HFF-Myc (cell line): ENCODE results near the gene CDR2L.
"Not testable (repeated sequence)": the region's sequence is repeated elsewhere in the genome, so short reads cannot be mapped to it uniquely, and the experiment has no call there.

Experiments
- DNase-seq: peaks from one replicate; pipeline ENCODE4 v3.0.0-alpha.2; 2011; ENCODE audit warnings: low read depth; ENCODE audit errors: extremely low read depth
- H3K4me3 ChIP-seq: replicated peaks from 2 replicates; pipeline ENCODE4 v1.5.1; 2011; ENCODE audit warnings: low read depth, mild to moderate bottlenecking, control low read depth, low read length
- TF ChIP-seq, protein P1 (sequence below): IDR thresholded peaks from 2 replicates; pipeline ENCODE4 v1.5.1; 2012; ENCODE audit warnings: mild to moderate bottlenecking, low read depth, low read length, control low read depth; ENCODE audit errors: missing control alignments

CDR2L gene

GRCh38 chr17:75004371-75004770 lies 16.9 kb downstream of the CDR2L start:
- TF ChIP-seq, protein P1, sequence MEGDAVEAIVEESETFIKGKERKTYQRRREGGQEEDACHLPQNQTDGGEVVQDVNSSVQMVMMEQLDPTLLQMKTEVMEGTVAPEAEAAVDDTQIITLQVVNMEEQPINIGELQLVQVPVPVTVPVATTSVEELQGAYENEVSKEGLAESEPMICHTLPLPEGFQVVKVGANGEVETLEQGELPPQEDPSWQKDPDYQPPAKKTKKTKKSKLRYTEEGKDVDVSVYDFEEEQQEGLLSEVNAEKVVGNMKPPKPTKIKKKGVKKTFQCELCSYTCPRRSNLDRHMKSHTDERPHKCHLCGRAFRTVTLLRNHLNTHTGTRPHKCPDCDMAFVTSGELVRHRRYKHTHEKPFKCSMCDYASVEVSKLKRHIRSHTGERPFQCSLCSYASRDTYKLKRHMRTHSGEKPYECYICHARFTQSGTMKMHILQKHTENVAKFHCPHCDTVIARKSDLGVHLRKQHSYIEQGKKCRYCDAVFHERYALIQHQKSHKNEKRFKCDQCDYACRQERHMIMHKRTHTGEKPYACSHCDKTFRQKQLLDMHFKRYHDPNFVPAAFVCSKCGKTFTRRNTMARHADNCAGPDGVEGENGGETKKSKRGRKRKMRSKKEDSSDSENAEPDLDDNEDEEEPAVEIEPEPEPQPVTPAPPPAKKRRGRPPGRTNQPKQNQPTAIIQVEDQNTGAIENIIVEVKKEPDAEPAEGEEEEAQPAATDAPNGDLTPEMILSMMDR = no peak
- no peak overlapping the region for H3K4me3 ChIP-seq
- no peak for DNase-seq

- H3K4me3 ChIP-seq = no peak overlapping the region
- TF ChIP-seq, protein P1 = no peak
- no peak for DNase-seq
Measured at GRCh38 chr17:75005291-75005690, 17.9 kb downstream of the CDR2L start.

- H3K4me3 ChIP-seq, DNase-seq: not testable (repeated sequence)
Measured at GRCh38 chr17:75006084-75006483, 18.7 kb downstream of the CDR2L start.

DNA sequence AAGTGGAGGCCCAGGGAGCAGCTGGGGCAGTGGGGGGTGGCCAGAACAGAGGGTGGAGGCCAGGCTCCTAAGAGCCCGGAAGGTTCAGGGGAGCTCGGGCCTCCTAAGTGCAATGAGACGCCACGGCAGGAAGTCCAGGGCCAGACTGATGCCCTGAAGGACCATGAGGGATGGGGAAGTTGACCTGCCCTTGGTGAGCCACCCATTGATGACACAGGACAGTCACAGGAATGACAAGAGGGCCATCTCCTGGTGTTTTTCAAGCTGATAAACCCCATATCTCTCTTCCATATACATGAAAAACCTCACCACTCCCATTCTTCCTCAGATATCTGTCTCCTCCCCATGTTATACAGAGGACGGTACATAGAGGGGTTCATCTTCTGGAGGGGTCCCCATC lies 19.2 kb downstream of the CDR2L start:
- H3K4me3 ChIP-seq = no peak overlapping the region
- DNase-seq = no peak
- TF ChIP-seq, protein P1 = no peak

- TF ChIP-seq, protein P1 = no peak
- no peak overlapping the region for H3K4me3 ChIP-seq
- DNase-seq = no peak
Measured at GRCh38 chr17:75008373-75008772, 20.9 kb downstream of the CDR2L start.

GRCh38 chr17:75009139-75009724 lies 21.8 kb downstream of the CDR2L start:
- no peak overlapping the region for H3K4me3 ChIP-seq
- no peak for DNase-seq
- TF ChIP-seq, protein P1 = no peak

DNA sequence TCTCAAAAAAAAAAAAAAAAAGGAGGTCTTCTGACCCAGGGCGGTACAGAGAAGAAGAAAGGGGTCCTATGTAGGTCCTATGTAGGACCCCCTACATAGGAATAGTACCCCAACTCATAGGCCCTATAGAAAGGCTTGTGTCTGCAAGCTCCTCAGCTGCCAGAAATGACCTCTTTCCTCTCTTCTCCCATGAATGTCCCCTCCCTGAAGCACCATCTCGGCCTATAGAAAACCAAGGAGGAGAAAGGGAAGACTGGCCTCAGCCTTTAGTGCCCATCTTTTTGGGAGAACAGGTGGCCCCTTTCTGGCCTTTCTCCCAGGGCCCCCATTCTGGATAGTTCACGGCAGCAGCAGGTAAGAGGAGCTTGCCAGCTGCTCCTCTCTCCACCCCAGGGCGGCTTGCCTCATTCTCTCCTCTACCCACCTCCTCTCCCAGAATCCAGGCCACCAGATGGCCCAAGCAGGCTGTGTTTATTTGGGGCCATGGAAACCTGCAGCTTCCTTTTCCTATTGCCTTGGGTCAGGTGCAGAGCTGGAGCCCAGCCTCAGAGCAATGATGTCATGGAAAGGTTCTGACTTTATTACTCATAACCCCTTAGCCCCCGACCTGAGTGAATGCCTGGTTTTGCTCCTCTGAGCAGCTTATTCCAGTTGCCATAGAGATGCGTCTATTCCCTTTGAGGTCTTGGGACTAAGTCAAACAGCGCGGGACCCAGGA lies 23.4 kb downstream of the CDR2L start:
- no peak overlapping the region for H3K4me3 ChIP-seq
- TF ChIP-seq, protein P1 = no peak
- DNase-seq = no peak
